AG09309 (cell line): ENCODE data around the gene TBXAS1.

Source experiments
- DNase-seq: peaks from one replicate; pipeline ENCODE4 v3.0.0-alpha.2; 2010; ENCODE audit warnings: low read depth
- H3K4me3 ChIP-seq: 2 replicates; pipeline ENCODE4 v1.5.1; 2011; ENCODE audit warnings: mild to moderate bottlenecking, low read depth, low read length, moderate library complexity; ENCODE audit not compliant: control insufficient read depth
- TF ChIP-seq, protein P1 (sequence below): IDR thresholded peaks from 2 replicates; pipeline ENCODE4 v1.5.1; 2011; ENCODE audit warnings: mild to moderate bottlenecking, low read depth, low read length, inconsistent platforms; ENCODE audit not compliant: insufficient read depth, control insufficient read depth; ENCODE audit errors: missing control alignments

TBXAS1 gene

GRCh38 chr7:139976055-139976837 is 147.2 kb downstream of the TBXAS1 start:
- no peak overlapping the region for H3K4me3 ChIP-seq
- TF ChIP-seq, protein P1, sequence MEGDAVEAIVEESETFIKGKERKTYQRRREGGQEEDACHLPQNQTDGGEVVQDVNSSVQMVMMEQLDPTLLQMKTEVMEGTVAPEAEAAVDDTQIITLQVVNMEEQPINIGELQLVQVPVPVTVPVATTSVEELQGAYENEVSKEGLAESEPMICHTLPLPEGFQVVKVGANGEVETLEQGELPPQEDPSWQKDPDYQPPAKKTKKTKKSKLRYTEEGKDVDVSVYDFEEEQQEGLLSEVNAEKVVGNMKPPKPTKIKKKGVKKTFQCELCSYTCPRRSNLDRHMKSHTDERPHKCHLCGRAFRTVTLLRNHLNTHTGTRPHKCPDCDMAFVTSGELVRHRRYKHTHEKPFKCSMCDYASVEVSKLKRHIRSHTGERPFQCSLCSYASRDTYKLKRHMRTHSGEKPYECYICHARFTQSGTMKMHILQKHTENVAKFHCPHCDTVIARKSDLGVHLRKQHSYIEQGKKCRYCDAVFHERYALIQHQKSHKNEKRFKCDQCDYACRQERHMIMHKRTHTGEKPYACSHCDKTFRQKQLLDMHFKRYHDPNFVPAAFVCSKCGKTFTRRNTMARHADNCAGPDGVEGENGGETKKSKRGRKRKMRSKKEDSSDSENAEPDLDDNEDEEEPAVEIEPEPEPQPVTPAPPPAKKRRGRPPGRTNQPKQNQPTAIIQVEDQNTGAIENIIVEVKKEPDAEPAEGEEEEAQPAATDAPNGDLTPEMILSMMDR = no peak
- no peak for DNase-seq

- DNase-seq = no peak
- TF ChIP-seq, protein P1 = no peak
- H3K4me3 ChIP-seq = no peak overlapping the region
These were observed 148.0 kb downstream of the TBXAS1 start for GRCh38 chr7:139976838-139977656.

- DNase-seq = no peak
- TF ChIP-seq, protein P1 = no peak
- H3K4me3 ChIP-seq = no peak overlapping the region
These were observed 152.4 kb downstream of the TBXAS1 start for GRCh38 chr7:139981511-139981895.

DNA sequence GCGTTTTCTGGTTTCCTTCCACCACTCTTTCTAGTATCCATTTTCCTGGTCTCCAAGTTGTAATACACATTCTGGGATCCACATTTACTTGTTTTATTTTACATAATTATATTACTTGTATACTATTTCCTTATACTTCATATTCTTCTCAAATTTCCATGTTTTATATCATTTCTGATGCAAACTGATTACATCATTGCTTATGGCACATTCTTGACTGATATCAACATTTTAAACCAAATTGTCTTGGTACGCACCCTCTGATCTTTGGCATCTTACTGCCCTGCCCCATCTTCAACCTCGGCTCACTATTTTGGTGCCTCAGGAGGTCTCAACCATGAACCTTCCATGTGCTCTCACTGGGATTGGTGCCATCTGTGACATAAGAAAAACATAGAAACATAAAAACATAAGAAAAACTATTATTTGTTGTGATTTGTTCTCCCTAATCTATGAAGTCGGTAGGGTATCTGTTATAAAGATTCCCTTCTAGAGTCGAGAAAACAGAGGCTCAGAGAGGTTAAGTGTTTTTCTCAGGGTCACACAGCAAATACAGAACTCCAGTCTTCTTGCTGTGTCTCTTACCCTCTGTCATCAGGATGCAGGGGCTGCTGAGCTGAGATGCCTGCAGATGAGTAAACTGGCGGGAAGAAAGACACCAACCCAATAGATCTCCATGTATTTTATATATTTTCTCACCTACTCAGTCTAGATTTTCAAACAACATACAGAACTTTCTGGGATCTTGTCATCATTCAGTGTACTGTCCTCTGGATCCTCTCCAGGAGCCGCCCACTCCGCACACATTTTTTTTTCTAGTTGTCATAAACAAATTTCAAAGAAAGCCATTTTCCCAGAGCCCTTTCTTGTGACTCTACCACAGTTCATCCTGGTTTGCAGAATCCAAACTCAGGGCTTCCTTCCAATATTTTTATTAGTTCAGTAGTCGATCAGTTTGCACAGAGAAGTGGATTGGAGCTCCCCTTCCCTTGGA is 154.2 kb downstream of the TBXAS1 start:
- no peak overlapping the region for H3K4me3 ChIP-seq
- TF ChIP-seq, protein P1 = no peak
- DNase-seq = no peak

- DNase-seq = no peak
- TF ChIP-seq, protein P1 = no peak
- H3K4me3 ChIP-seq = no peak overlapping the region
These were observed 155.8 kb downstream of the TBXAS1 start for GRCh38 chr7:139984642-139985539.
